AG04450 (cell line): Measurements from ENCODE around the gene HBA1. TPM values are rescaled to one million over a fixed set of nuclear protein-coding genes. Genes with fewer than 3 reads are reported as not detected.

ENCODE experiments used
- CTCF ChIA-PET: fragments of 300-600, 350-600 bp; formaldehyde crosslinking; extraction: SDS; loops from one replicate; lab custom pipeline; 2022; ENCODE audit warnings: antibody characterized with exemption, inconsistent platforms; lab: Charles Lee
- POLR2A ChIA-PET: fragments of 350-600 bp; formaldehyde crosslinking; extraction: SDS; loops from one replicate; lab custom pipeline; 2021; ENCODE audit warnings: antibody characterized with exemption, inconsistent platforms; lab: Yijun Ruan, JAX
- DNase-seq: peaks from one replicate; pipeline ENCODE4 v3.0.0-alpha.2; 2011; ENCODE audit warnings: low read depth, low spot score
- H3K27ac ChIP-seq: one replicate; pipeline ENCODE4 v1.5.1; 2012; ENCODE audit warnings: low read depth, low read length, control low read depth
- H3K27me3 ChIP-seq: one replicate; pipeline ENCODE4 v1.6.0; 2012; ENCODE audit warnings: low read length; ENCODE audit not compliant: control insufficient read depth, insufficient read depth
- H3K4me3 ChIP-seq: 2 replicates; pipeline ENCODE4 v1.5.1; 2011; ENCODE audit warnings: mild to moderate bottlenecking, low read depth, low read length, control low read depth
- H3K9me3 ChIP-seq: 2 replicates; pipeline ENCODE4 v1.5.1; 2012; ENCODE audit warnings: low read length; ENCODE audit not compliant: control insufficient read depth, insufficient read depth
- CTCF ChIP-seq: IDR thresholded peaks from 2 replicates; pipeline ENCODE4 v1.5.1; 2011; ENCODE audit warnings: low read depth, low read length, control low read depth, inconsistent platforms
- polyA plus RNA-seq: library from polyadenylated mRNA; depleted of rRNA; stranded (reverse); fragments of >200 nt; gene quantifications from 2 replicates; pipeline ENCODE4 v1.2.3, GENCODE V29; 2011

HBA1 gene
- polyA plus RNA-seq, 1 experiment, result not detected

- Histone ChIP-seq H3K27me3 (no peaks in the 10 kb centered on the region), H3K27ac (no peak overlapping the region), H3K9me3 (peaks cover 4% of the 10 kb centered on the region; the same call in 1 of the 2 replicates), H3K4me3 (no peak overlapping the region)
- TF ChIP-seq CTCF, result no peak
- POLR2A ChIA-PET, result interaction anchor here (0.6 kb wide), 1 partner anchor 412 kb away, joined by 5 read pairs; no protein-coding TSS in a partner anchor
- no peak for DNase-seq
- CTCF ChIA-PET, result interaction anchor here (1.6 kb wide), 1 partner anchor 168 kb away, joined by 3 read pairs; no protein-coding TSS in a partner anchor
Measured at GRCh38 chr16:185213-185612, 8.7 kb downstream of the HBA1 start.

- POLR2A ChIA-PET, result interaction anchor here (0.6 kb wide), 1 partner anchor 412 kb away, joined by 5 read pairs; no protein-coding TSS in a partner anchor
- Histone ChIP-seq H3K27ac (no peak overlapping the region), H3K27me3 (no peaks in the 10 kb centered on the region), H3K4me3 (no peak overlapping the region), H3K9me3 (peaks cover 4% of the 10 kb centered on the region; the same call in 1 of the 2 replicates)
- no peak for DNase-seq
- no peak for TF ChIP-seq CTCF
- CTCF ChIA-PET, result no interaction called here
Measured at GRCh38 chr16:185691-186090, 9.2 kb downstream of the HBA1 start.

- POLR2A ChIA-PET, result no interaction called here
- peaks cover 4% of the 10 kb centered on the region; the same call in 1 of the 2 replicates for H3K9me3 ChIP-seq
- TF ChIP-seq CTCF, result no peak
- CTCF ChIA-PET, result interaction anchor here (1.1 kb wide), 1 partner anchor 80 kb away, joined by 3 read pairs; no protein-coding TSS in a partner anchor
- no peak for DNase-seq
- H3K4me3 ChIP-seq, result no peak overlapping the region
- no peaks in the 10 kb centered on the region for H3K27me3 ChIP-seq
- H3K27ac ChIP-seq, result no peak overlapping the region
Measured at GRCh38 chr16:187330-187729, 10.8 kb downstream of the HBA1 start.

GRCh38 chr16:188674-189073, 12.2 kb downstream of the HBA1 start:
- POLR2A ChIA-PET, result no interaction called here
- peaks cover 4% of the 10 kb centered on the region; the same call in 1 of the 2 replicates for H3K9me3 ChIP-seq
- H3K27ac ChIP-seq, result no peak overlapping the region
- CTCF ChIA-PET, result interaction anchor here (1.1 kb wide), 1 partner anchor 82 kb away, joined by 3 read pairs; no protein-coding TSS in a partner anchor
- DNase-seq, result no peak
- no peak for TF ChIP-seq CTCF
- H3K27me3 ChIP-seq, result no peaks in the 10 kb centered on the region
- no peak overlapping the region for H3K4me3 ChIP-seq

DNA sequence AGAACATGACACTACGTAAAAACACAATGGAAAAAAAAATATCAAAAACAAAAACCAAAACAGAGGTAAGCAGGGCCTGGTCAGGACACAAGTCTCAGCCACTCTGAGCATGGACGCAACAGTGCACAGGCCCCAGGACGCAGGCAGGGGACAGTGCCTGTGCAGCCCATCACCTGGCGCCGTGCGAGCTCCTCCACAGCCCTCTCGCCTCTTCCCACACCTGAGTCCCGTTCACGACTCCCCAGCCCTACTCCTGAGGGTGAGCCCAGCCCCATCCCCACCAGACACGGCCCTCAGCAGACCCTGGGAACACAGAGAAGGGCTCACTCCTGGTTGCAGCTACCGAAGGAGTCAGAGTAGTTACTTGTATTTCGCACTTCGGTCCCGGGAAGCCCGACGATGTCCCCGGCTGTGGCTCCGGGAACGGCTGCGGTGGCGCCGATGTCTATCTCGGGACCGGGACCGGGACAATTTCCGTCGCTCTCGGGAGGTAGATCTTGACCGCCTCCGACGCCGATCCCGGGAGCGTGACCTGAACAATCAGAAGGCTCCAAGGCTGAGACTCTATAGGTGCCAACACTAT, 13.2 kb downstream of the HBA1 start:
- Histone ChIP-seq H3K4me3 (no peak overlapping the region), H3K27me3 (no peaks in the 10 kb centered on the region), H3K9me3 (peaks cover 4% of the 10 kb centered on the region; the same call in 1 of the 2 replicates), H3K27ac (no peak overlapping the region)
- TF ChIP-seq CTCF, result no peak
- no peak for DNase-seq
- POLR2A ChIA-PET, result no interaction called here
- CTCF ChIA-PET, result no interaction called here
